ENCODE data around the gene AKAP8. TPM values are rescaled to one million over a fixed set of nuclear protein-coding genes. Genes with fewer than 3 reads are reported as not detected.
"Not testable (repeated sequence)": the region's sequence is repeated elsewhere in the genome, so short reads cannot be mapped to it uniquely, and the experiment has no call there.

The AKAP8 gene
- total and polyA plus RNA-seq, 9 of the 15 experiments (the other 6 are each of a cell fraction or from before 2014, with no cell fraction given) = 3.4 to 56.5 (median 15.0) TPM

DNA sequence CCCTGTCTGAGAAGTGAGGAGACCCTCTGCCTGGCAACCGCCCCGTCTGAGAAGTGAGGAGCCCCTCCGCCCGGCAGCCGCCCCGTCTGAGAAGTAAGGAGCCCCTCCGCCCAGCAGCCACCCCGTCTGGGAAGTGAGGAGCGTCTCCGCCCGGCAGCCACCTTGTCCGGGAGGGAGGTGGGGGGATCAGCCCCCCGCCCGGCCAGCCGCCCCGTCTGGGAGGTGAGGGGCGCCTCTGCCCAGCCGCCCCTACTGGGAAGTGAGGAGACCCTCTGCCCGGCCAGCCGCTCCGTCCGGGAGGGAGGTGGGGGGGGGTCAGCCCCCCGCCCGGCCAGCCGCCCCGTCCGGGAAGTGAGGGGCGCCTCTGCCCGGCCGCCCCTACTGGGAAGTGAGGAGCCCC lies 16.5 kb downstream of the AKAP8 start:
- 0 out of 2 replicates have a peak, but pooled peaks have one; percentile 4 for TF ChIP-seq POLR2G (IDR thresholded peaks at IDR 0.05; ENCODE audit: low read depth, low read length)
- intact Hi-C loops (cut with micrococcal nuclease); H2AFZ ChIP-seq (ENCODE audit: low read depth, low read length); H4K20me1 ChIP-seq (replicated peaks; ENCODE audit: control insufficient read depth, insufficient read depth, low read length); H3K9me3 ChIP-seq (replicated peaks; ENCODE audit: control insufficient read depth, insufficient read depth, low read depth, low read length); H3K9ac ChIP-seq (ENCODE audit: insufficient read depth in 1 of 2, low read depth in 2 of 2, low read length in 2 of 2); H3K4me1 ChIP-seq (replicated peaks in 1 of 2; ENCODE audit: control insufficient read depth in 2 of 2, insufficient read depth in 2 of 2, low read length in 2 of 2); FAIRE-seq; in situ Hi-C loops (cut with MboI); DNase-seq (ENCODE audit: extremely low read depth in 1 of 4, low spot score in 3 of 4); H3K27me3 ChIP-seq (ENCODE audit: control insufficient read depth in 2 of 2, insufficient read depth in 2 of 2, low read length in 2 of 2); H3K9me1 ChIP-seq (ENCODE audit: control insufficient read depth, insufficient read depth, low read length); CTCF ChIA-PET (ENCODE audit: low intra/inter-chr PET ratio); H3K79me2 ChIP-seq (ENCODE audit: control insufficient read depth, insufficient read depth, low read length); H3K27ac ChIP-seq (ENCODE audit: extremely low read depth, low read depth, low read length); ATAC-seq; POLR2A ChIA-PET; H3K4me3 ChIP-seq; H3K4me2 ChIP-seq (ENCODE audit: insufficient read depth, low read length); BruUV-seq (replicated peaks): not testable (repeated sequence)
- no CpG with 5 or more reads among the region's 30 CpGs for WGBS (ENCODE audit: insufficient coverage, low coverage, missing lambda C conversion rate)
- peaks cover 72% of the 10 kb centered on the region; the same call in 2 of the 3 replicates for H3K36me3 ChIP-seq (ENCODE audit: control insufficient read depth, insufficient read depth, low read length)

DNA sequence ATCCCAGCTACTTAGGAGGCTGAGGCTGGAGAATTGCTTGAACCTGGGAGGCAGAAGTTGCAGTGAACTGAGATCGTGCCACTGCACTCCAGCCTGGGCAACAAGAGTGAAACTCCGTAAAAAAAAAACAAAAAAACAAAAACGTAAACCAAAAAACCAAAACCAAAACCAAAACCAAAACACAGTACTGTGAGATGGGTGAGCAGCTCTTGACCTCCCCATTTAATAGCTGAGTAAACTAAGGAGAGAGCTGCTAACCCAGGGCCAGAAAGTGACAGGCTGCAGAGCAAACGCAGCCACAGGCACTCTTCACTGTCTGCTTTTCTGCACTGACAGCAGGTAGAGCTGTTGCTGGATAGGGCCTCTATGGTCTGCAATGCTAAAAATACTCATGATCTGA lies 19.6 kb downstream of the AKAP8 start:
- H2AFZ ChIP-seq (ENCODE audit: low read depth, low read length); intact Hi-C loops (cut with micrococcal nuclease); H3K9me1 ChIP-seq (ENCODE audit: control insufficient read depth, insufficient read depth, low read length); H3K27me3 ChIP-seq (ENCODE audit: control insufficient read depth in 2 of 2, insufficient read depth in 2 of 2, low read length in 2 of 2); H3K4me1 ChIP-seq (replicated peaks in 1 of 2; ENCODE audit: control insufficient read depth in 2 of 2, insufficient read depth in 2 of 2, low read length in 2 of 2); DNase-seq (ENCODE audit: extremely low read depth in 1 of 4, low spot score in 3 of 4); H3K79me2 ChIP-seq (ENCODE audit: control insufficient read depth, insufficient read depth, low read length); BruUV-seq (replicated peaks); in situ Hi-C loops (cut with MboI); H3K9me3 ChIP-seq (replicated peaks; ENCODE audit: control insufficient read depth, insufficient read depth, low read depth, low read length); H3K4me3 ChIP-seq; H3K27ac ChIP-seq (ENCODE audit: extremely low read depth, low read depth, low read length); H3K9ac ChIP-seq (ENCODE audit: insufficient read depth in 1 of 2, low read depth in 2 of 2, low read length in 2 of 2); ATAC-seq; H3K4me2 ChIP-seq (ENCODE audit: insufficient read depth, low read length); H4K20me1 ChIP-seq (replicated peaks; ENCODE audit: control insufficient read depth, insufficient read depth, low read length); CTCF ChIA-PET (ENCODE audit: low intra/inter-chr PET ratio): not testable (repeated sequence)
- POLR2A ChIA-PET = interaction anchor here (0.6 to 2.4 kb wide), 3 partner anchors 8 to 109 kb away, joined by 3 to 8 read pairs (median 3); no protein-coding TSS in a partner anchor
- 79% methylated on average over 4 of the region's 4 CpGs for WGBS (ENCODE audit: insufficient coverage, low coverage, missing lambda C conversion rate)
- H3K36me3 ChIP-seq (ENCODE audit: control insufficient read depth, insufficient read depth, low read length) = peaks cover 64% of the 10 kb centered on the region; the same call in 2 of the 3 replicates
- FAIRE-seq = peak; percentile 49
